Measurements from ENCODE around the gene SLC66A2. TPM values are rescaled to one million over a fixed set of nuclear protein-coding genes. Genes with fewer than 3 reads are reported as not detected.

SLC66A2 gene
- total and polyA plus RNA-seq, 3 donors from 2014 or later = 72.5 to 143 (median 87.0) TPM

GRCh38 chr18:79900610-79901570 is 50.6 kb downstream of the SLC66A2 start:
- intact Hi-C loops (cut with DNase I; ENCODE audit: low total_unique reads) = no loop called here
- no peak overlapping the region for H3K4me3 ChIP-seq
- H3K27me3 ChIP-seq = no peaks in the 10 kb centered on the region
- peaks cover 7% of the 10 kb centered on the region for H3K4me1 ChIP-seq
- H3K36me3 ChIP-seq (ENCODE audit: low read depth, missing control alignments) = no peaks in the 10 kb centered on the region
- peak; percentile 10 for DNase-seq
- H3K27ac ChIP-seq = no peak overlapping the region
- TF ChIP-seq POLR2A (IDR thresholded peaks at IDR 0.05) = no peak
- TF ChIP-seq, protein P1, sequence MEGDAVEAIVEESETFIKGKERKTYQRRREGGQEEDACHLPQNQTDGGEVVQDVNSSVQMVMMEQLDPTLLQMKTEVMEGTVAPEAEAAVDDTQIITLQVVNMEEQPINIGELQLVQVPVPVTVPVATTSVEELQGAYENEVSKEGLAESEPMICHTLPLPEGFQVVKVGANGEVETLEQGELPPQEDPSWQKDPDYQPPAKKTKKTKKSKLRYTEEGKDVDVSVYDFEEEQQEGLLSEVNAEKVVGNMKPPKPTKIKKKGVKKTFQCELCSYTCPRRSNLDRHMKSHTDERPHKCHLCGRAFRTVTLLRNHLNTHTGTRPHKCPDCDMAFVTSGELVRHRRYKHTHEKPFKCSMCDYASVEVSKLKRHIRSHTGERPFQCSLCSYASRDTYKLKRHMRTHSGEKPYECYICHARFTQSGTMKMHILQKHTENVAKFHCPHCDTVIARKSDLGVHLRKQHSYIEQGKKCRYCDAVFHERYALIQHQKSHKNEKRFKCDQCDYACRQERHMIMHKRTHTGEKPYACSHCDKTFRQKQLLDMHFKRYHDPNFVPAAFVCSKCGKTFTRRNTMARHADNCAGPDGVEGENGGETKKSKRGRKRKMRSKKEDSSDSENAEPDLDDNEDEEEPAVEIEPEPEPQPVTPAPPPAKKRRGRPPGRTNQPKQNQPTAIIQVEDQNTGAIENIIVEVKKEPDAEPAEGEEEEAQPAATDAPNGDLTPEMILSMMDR (IDR thresholded peaks at IDR 0.05) = no peak
- WGBS, 2 donors = 91 to 94% methylated on average over 8 to 28 of the region's 28 CpGs
- H3K9me3 ChIP-seq = no peaks in the 10 kb centered on the region

- no peaks in the 10 kb centered on the region for H3K36me3 ChIP-seq (ENCODE audit: low read depth, missing control alignments)
- TF ChIP-seq, protein P1 (IDR thresholded peaks at IDR 0.05) = no peak
- no peak for TF ChIP-seq POLR2A (IDR thresholded peaks at IDR 0.05)
- DNase-seq = peak; percentile 12
- H3K27ac ChIP-seq = no peak overlapping the region
- intact Hi-C loops (cut with DNase I; ENCODE audit: low total_unique reads) = no loop called here
- no peaks in the 10 kb centered on the region for H3K27me3 ChIP-seq
- 58 to 77% methylated on average over 16 to 53 of the region's 53 CpGs for WGBS, 2 donors
- no peaks in the 10 kb centered on the region for H3K4me1 ChIP-seq
- H3K9me3 ChIP-seq = no peaks in the 10 kb centered on the region
- peak overlapping the region in 1 of 2 donors; percentile 44 for H3K4me3 ChIP-seq
Measured at GRCh38 chr18:79899609-79900445, 51.6 kb downstream of the SLC66A2 start.

GRCh38 chr18:79898952-79899608 is 52.4 kb downstream of the SLC66A2 start:
- TF ChIP-seq, protein P1 (IDR thresholded peaks at IDR 0.05) = no peak
- TF ChIP-seq POLR2A (IDR thresholded peaks at IDR 0.05) = no peak
- intact Hi-C loops (cut with DNase I; ENCODE audit: low total_unique reads) = no loop called here
- Histone ChIP-seq H3K9me3 (no peaks in the 10 kb centered on the region), H3K4me1 (no peaks in the 10 kb centered on the region), H3K27me3 (no peaks in the 10 kb centered on the region), H3K27ac (no peak overlapping the region), H3K36me3 (ENCODE audit: low read depth, missing control alignments) (no peaks in the 10 kb centered on the region), H3K4me3 (peak overlapping the region; percentile 21 to 44)
- 64 to 72% methylated on average over 44 to 70 of the region's 70 CpGs for WGBS, 2 donors
- peak; percentile 49 for DNase-seq

DNA sequence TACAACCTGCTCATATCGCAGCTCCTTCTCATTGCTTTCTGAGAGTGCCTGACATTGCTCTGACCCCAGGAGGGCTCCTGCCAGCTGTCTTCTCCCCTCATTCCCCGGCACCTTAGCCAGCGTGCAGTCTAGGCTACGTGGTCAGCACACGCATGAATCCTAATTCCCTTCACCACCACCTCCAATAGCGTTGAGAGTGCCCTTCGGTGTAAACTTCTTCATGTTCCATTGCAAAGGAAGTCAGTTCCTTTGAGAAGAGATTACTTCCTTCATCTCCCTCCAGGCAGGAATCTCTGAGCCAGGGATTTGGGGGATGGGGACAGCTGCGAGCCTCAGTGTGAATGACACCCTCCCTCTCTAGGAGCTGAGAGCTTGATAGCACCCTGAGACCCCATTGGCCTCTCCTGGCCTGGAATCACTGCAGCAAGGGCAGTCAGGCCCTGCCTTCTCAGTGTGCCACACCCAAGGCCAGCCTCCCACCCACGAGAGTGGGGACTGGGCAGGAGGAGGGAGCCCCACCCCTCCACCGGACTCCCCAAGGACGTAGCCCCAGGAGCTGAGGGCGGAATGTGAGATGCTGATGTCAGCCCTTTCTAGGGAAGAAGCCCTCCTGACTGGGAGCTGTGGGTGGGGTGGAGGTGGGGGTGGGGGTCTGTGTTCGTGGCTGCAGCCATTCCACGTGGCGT is 53.4 kb downstream of the SLC66A2 start:
- Histone ChIP-seq H3K9me3 (no peaks in the 10 kb centered on the region), H3K27me3 (no peaks in the 10 kb centered on the region), H3K4me3 (peak overlapping the region in 1 of 2 donors; percentile 44), H3K36me3 (ENCODE audit: low read depth, missing control alignments) (no peaks in the 10 kb centered on the region), H3K27ac (no peak overlapping the region), H3K4me1 (no peaks in the 10 kb centered on the region)
- DNase-seq = peak; percentile 10
- intact Hi-C loops (cut with DNase I; ENCODE audit: low total_unique reads) = no loop called here
- 75 to 89% methylated on average over 10 to 15 of the region's 15 CpGs for WGBS, 2 donors
- no peak for TF ChIP-seq POLR2A (IDR thresholded peaks at IDR 0.05)
- TF ChIP-seq, protein P1 (IDR thresholded peaks at IDR 0.05) = no peak

All from testis (tissue), 3 donors.